H1 (cell line): ENCODE measurements around the gene SCGN. TPM values are rescaled to one million over a fixed set of nuclear protein-coding genes. Genes with fewer than 3 reads are reported as not detected.

Source experiments
- polyA plus RNA-seq, 7 experiments: library from polyadenylated mRNA; depleted of rRNA in 3 of 7; stranded (reverse) in 5 of 7; unstranded in 2 of 7; fragments of >200 nt in 5 of 7; fragments of 200-250 nt in 2 of 7; gene quantifications; 1 replicate in 5 of 7; 2 replicates in 1 of 7; 4 replicates in 1 of 7; pipeline versions ENCODE4 v1.2.1 to v1.2.3, GENCODE V29; 2011 to 2013; ENCODE audit warnings: missing spikeins in 2 of 7, mixed read lengths in 2 of 7
- total RNA-seq: library from RNA; stranded (reverse); fragmentation: NEBNext Ultra II Directional; extraction: Animal tissue kit (Norgen Biotek cat#: 25700); gene quantifications from 2 replicates; pipeline ENCODE4 v1.2.1, GENCODE V29; 2021
- TF ChIP-seq, protein P1 (sequence below): fragments of 300-600 bp; sonication (generic); IDR thresholded peaks from 2 replicates; pipeline ENCODE4 v1.7.1; 2012; ENCODE audit warnings: low read length, moderate library complexity, mild to moderate bottlenecking, inconsistent platforms; ENCODE audit not compliant: insufficient replicate concordance

SCGN gene
- total and polyA plus RNA-seq, 2 of the 8 experiments (the other 6 are each of a cell fraction or from before 2014, with no cell fraction given) = not detected

DNA sequence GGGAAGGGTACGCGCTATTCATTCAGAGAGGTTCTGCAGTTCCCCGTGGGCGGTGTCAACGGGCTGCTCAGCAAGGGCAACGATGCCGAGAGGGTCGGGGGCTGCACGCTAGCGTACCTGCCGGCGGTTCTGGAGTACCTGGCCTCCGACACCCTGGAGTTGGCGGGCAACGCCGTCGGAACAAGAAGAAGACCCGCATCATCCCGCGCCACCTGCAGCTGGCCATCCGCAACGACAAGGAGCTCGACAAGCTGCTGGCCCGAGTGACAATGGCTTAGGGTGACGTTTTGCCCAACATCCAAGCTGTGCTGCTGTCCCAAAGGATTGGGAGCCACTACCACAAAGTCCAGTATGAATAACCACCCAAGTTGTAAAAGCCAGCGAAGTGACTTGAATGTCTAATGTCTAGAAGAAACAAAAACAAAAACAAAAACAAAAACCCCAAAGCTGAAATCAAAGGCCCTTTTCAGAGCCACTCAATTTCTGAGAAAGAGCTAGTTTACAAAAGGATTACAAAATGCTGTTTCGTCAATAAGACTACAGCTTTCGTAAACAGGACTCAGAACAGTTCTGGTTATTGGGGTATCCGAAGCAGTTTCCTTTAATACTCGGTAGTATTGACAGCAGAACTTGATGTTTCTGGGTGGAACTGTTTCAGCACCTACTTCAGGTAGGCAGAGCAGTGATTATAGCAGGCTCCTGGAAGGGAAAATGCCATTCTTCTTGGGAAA lies 80.6 kb downstream of the SCGN start (continued):
- TF ChIP-seq, protein P1, sequence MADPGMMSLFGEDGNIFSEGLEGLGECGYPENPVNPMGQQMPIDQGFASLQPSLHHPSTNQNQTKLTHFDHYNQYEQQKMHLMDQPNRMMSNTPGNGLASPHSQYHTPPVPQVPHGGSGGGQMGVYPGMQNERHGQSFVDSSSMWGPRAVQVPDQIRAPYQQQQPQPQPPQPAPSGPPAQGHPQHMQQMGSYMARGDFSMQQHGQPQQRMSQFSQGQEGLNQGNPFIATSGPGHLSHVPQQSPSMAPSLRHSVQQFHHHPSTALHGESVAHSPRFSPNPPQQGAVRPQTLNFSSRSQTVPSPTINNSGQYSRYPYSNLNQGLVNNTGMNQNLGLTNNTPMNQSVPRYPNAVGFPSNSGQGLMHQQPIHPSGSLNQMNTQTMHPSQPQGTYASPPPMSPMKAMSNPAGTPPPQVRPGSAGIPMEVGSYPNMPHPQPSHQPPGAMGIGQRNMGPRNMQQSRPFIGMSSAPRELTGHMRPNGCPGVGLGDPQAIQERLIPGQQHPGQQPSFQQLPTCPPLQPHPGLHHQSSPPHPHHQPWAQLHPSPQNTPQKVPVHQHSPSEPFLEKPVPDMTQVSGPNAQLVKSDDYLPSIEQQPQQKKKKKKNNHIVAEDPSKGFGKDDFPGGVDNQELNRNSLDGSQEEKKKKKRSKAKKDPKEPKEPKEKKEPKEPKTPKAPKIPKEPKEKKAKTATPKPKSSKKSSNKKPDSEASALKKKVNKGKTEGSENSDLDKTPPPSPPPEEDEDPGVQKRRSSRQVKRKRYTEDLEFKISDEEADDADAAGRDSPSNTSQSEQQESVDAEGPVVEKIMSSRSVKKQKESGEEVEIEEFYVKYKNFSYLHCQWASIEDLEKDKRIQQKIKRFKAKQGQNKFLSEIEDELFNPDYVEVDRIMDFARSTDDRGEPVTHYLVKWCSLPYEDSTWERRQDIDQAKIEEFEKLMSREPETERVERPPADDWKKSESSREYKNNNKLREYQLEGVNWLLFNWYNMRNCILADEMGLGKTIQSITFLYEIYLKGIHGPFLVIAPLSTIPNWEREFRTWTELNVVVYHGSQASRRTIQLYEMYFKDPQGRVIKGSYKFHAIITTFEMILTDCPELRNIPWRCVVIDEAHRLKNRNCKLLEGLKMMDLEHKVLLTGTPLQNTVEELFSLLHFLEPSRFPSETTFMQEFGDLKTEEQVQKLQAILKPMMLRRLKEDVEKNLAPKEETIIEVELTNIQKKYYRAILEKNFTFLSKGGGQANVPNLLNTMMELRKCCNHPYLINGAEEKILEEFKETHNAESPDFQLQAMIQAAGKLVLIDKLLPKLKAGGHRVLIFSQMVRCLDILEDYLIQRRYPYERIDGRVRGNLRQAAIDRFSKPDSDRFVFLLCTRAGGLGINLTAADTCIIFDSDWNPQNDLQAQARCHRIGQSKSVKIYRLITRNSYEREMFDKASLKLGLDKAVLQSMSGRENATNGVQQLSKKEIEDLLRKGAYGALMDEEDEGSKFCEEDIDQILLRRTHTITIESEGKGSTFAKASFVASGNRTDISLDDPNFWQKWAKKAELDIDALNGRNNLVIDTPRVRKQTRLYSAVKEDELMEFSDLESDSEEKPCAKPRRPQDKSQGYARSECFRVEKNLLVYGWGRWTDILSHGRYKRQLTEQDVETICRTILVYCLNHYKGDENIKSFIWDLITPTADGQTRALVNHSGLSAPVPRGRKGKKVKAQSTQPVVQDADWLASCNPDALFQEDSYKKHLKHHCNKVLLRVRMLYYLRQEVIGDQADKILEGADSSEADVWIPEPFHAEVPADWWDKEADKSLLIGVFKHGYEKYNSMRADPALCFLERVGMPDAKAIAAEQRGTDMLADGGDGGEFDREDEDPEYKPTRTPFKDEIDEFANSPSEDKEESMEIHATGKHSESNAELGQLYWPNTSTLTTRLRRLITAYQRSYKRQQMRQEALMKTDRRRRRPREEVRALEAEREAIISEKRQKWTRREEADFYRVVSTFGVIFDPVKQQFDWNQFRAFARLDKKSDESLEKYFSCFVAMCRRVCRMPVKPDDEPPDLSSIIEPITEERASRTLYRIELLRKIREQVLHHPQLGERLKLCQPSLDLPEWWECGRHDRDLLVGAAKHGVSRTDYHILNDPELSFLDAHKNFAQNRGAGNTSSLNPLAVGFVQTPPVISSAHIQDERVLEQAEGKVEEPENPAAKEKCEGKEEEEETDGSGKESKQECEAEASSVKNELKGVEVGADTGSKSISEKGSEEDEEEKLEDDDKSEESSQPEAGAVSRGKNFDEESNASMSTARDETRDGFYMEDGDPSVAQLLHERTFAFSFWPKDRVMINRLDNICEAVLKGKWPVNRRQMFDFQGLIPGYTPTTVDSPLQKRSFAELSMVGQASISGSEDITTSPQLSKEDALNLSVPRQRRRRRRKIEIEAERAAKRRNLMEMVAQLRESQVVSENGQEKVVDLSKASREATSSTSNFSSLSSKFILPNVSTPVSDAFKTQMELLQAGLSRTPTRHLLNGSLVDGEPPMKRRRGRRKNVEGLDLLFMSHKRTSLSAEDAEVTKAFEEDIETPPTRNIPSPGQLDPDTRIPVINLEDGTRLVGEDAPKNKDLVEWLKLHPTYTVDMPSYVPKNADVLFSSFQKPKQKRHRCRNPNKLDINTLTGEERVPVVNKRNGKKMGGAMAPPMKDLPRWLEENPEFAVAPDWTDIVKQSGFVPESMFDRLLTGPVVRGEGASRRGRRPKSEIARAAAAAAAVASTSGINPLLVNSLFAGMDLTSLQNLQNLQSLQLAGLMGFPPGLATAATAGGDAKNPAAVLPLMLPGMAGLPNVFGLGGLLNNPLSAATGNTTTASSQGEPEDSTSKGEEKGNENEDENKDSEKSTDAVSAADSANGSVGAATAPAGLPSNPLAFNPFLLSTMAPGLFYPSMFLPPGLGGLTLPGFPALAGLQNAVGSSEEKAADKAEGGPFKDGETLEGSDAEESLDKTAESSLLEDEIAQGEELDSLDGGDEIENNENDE = no peak
- TF ChIP-seq, all 59 proteins: peak for 2
